GM18951 (cell line): ENCODE measurements around the gene NUDT3.
"Not testable (repeated sequence)": the region's sequence is repeated elsewhere in the genome, so short reads cannot be mapped to it uniquely, and the experiment has no call there.

Experiments used
- POLR2A ChIP-seq: IDR thresholded peaks from 4 replicates; pipeline ENCODE4 v1.6.1; 2011; ENCODE audit warnings: mild to moderate bottlenecking; ENCODE audit not compliant: insufficient read length, insufficient read depth; ENCODE audit errors: extremely low read depth
- in situ Hi-C: fragments of 300-500 bp; cut with MboI; formaldehyde crosslinking; loops from one replicate; pipeline ENCODE4 v1.12.0; 2022; ENCODE audit warnings: low sequenced_read_pairs, mixed read lengths, inconsistent platforms; ENCODE audit not compliant: unreplicated experiment

The NUDT3 gene

DNA sequence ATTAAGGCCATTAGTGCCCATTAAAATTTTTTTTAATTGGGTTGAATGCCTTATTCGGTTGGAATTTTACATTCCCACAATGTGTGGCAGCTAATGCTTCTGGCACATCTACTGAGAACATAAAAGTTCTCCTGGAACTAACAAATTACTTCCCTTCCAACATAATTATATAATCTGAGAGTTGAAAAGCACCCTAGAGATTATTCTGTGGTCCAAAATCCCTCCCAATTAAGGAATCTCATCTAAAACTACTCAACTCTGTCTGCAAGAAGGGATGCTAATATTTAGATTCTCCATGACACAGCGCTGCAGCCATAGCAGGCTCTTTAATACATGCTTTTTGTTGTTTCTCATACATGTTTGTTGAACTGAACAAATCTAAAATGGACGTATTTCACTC lies 4.0 kb downstream of the NUDT3 start:
- in situ Hi-C loops: no loop called here
- TF ChIP-seq POLR2A: no peak

GRCh38 chr6:34386316-34387137 lies 5.9 kb downstream of the NUDT3 start:
- in situ Hi-C loops: no loop called here
- TF ChIP-seq POLR2A: no peak

GRCh38 chr6:34385793-34386195 lies 6.7 kb downstream of the NUDT3 start:
- in situ Hi-C loops: no loop called here
- TF ChIP-seq POLR2A: no peak

DNA sequence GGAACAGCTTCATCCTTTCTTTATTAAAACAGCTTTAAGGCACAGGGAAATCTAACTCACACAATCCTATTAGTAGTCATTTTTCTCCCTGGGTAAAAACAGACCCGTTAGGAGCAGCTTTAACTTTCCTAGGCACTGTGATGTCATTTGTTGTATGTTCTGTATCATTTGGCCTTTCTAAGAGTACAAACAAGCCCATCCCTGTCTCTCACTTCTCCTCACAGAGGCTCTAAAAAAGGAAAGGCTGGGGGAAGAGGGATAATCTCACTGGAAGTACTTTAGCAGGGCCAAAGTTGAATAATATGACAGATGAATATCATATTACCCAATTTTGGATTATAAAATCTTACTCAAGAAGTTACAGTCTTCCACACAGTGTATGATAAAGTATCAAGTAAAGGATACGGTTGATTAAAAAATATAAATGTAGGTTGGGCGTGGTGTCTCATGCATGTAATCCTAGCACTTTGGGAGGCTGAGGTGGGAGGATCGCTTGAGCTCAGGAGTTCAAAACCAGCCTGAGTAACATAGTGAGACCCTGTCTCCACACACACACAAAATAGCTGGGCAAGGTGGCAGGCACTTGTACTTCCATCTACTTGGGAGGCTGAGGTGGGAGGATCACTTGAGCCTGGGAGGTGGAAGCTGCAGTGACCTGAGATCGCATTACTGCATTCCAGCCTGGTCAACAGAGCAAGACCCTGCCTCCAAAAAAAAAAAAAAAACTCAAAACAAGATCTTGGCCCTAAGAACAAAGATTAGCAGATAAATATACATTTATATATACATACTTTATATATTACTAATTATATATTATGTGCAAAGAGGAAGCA lies 7.9 kb downstream of the NUDT3 start:
- in situ Hi-C loops: no loop called here
- TF ChIP-seq POLR2A: no peak

- in situ Hi-C loops: no loop called here
- no peak for TF ChIP-seq POLR2A
Measured at GRCh38 chr6:34383656-34384320, 8.7 kb downstream of the NUDT3 start.

GRCh38 chr6:34383161-34383631 lies 9.3 kb downstream of the NUDT3 start:
- no peak for TF ChIP-seq POLR2A
- in situ Hi-C loops: no loop called here

GRCh38 chr6:34381081-34381480 lies 11.4 kb downstream of the NUDT3 start:
- in situ Hi-C loops: no loop called here
- TF ChIP-seq POLR2A: no peak

DNA sequence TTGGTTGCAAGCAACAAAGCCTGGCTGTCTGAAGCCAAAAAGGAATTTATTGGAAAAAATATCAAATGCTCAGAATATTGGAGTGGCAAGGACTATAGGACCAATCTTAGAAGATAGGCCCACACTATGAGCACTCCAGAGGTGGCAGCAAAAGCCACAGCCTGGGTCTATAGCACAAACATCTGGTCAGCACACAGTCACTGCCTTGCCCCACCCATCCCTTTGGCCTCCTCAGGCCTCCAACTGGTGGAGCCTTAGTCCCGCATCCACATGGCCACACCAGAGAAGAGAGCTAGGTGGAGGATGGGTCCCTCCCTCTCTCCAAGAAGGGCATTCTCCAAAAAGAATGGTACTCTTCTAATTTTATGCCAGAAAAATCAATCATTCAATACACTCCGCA lies 14.0 kb downstream of the NUDT3 start:
- in situ Hi-C loops: no loop called here
- TF ChIP-seq POLR2A: no peak

DNA sequence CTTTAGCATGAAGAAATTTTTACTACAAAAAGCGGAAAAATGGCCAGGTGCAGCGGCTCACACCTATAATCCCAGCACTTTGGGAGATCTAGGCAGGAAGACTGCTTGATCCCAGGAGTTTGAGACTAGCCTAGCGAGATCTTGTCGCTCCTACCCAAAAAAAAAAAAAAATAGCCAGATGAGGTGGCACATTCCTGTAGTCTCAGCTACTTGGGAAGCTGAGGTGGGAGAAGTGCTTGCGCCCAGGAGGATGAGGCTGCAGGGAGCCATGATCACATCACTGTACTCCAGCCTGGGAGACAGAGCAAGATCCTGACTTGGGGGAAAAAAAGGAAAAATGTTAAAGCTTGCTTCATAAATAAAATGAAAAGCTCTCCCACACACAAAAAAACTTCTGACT lies 14.5 kb downstream of the NUDT3 start:
- in situ Hi-C loops: no loop called here
- no peak for TF ChIP-seq POLR2A

DNA sequence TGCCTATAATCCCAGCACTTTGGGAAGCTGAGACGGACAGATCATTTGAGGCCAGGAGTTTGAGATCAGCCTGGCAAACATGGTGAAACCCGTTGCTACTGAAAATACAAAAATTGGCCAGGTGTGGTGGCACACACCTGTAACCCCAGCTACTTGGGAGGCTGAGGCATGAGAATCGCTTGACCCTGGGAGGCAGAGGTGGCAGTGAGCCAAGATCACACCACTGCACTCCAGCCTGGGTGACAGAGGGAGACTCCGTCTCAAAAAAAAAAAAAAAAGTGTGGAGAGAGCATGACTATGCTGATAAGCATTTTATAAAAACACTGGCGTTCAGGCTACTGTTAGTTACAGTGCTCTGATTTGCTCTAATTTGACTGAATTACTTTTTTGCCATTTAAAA lies 14.9 kb downstream of the NUDT3 start:
- in situ Hi-C loops: not testable (repeated sequence)

GRCh38 chr6:34375833-34376232 lies 16.6 kb downstream of the NUDT3 start:
- no peak for TF ChIP-seq POLR2A
- in situ Hi-C loops: no loop called here

GRCh38 chr6:34374508-34374907 lies 18.0 kb downstream of the NUDT3 start:
- TF ChIP-seq POLR2A: no peak
- in situ Hi-C loops: no loop called here

- in situ Hi-C loops: no loop called here
- TF ChIP-seq POLR2A: no peak
Measured at GRCh38 chr6:34374069-34374468, 18.4 kb downstream of the NUDT3 start.
